A172 (cell line): ENCODE data around the gene IQSEC1. TPM values are rescaled to one million over a fixed set of nuclear protein-coding genes. Genes with fewer than 3 reads are reported as not detected.
A peak's percentile ranks its signal among the peaks of the same experiment; 100 is the strongest.

ENCODE experiments used
- DNase-seq: peaks from one replicate; pipeline ENCODE4 v3.0.0-alpha.2; 2015; ENCODE audit warnings: low spot score
- total RNA-seq: library from RNA; depleted of rRNA; stranded (reverse); fragments of >200 nt; shearing (Covaris generic); gene quantifications from 2 replicates; pipeline ENCODE4 v1.2.3, GENCODE V29; 2014

The IQSEC1 gene
- total RNA-seq, 1 experiment from 2014 or later: 25.8 TPM

- peak; percentile 46 for DNase-seq
Measured at GRCh38 chr3:12935023-12935860, 138.0 kb downstream of the IQSEC1 start.

- DNase-seq: peak; percentile 86
Measured at GRCh38 chr3:12934431-12934830, 138.8 kb downstream of the IQSEC1 start.

DNA sequence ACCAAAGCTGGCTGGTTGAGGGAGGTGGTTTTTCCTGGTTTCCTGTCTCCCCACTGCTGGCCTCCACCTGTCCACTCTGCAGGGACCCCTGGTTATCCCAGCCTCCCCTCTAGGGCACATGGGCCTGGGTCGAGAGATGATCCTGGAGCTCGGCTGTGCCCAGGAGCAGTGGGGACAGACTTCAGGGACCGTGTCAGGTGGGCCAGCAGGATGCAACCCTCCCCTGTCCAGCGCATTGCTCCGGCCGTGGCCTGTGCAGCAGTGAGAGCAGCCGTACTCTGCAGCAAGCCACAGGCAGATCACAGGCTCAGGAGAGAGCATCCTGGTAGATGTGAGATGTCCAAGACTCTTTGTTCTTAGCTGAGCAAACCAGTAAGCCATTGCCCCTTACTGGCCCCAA lies 139.3 kb downstream of the IQSEC1 start:
- DNase-seq: no peak

DNA sequence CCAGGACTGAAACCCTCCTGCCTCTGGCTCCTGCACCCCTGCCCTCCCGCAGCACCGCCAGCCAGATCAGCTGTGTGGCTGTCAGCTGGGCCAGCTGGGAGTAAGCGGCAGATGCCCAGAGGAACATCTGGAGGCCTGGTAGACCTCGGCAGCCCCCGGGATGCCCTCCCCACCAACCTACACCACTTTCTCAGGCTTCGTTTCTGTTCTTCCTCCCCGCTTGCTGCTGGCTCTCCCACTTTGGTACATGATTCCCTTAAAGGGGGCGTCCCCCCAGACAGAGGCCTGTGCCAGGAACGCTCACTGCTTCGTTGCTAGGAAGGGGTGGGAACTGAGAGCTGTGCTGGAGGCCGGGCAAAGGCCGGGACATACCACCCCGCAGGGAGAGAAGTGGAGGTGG lies 140.5 kb downstream of the IQSEC1 start:
- DNase-seq: no peak

DNA sequence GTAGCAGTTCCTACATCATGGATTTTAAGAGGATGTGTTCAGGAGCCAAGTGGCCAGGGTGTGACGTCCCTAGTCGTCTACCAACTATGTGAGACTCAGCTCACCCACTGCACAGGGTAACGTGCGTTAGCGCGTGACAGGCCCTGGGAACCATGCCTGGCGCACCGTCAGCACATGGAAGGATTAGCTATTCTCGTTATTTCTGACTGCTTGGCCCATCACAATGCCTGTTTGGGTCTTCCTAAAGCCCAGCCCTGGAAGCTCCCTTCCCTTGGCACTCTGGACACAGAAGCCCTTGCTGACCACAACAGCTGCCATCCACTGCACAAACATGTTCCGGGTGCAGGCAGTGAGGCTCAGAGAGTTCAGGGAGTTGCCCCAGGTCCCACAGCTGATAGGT lies 140.9 kb downstream of the IQSEC1 start:
- DNase-seq: no peak

- DNase-seq: no peak
Measured at GRCh38 chr3:12931273-12931905, 141.8 kb downstream of the IQSEC1 start.

DNA sequence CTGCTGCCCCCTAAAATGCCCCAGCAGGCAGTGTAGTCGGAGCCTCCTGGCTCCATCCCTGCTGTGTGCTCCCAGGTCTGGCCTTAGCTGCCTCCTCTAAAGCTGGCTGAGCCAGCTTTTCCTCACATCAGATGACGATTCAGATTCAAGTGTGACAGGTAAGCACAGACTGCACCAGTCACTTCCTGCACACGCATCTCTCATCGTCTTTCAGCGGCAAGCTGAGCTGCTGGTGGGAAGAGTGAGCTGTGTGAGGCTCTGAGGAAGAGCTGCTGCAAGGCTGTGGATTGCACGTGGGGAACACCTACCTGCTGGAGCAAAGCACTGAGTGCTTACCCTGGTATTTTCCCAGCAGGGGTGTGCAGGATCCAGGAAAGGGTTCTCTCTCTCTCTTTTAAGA lies 143.4 kb downstream of the IQSEC1 start:
- no peak for DNase-seq

DNA sequence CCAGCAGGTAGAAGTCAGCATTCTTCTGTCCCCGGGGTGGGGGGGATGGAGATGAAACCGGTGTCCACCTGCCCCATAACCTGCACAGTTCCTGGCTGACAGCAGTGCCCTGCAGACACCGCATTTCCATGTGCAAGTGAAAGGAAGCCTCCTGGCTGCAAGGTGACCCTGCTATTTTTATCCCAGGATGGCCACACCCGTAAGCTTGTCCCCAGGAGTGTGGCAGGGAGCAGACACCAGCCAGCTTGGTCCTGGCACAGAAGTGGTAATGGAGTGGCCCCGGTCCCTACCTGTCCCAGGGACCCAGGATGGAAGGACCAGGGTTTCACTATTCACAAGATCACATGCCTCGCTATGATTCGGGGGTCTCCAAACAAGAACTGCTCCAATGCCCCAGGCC lies 146.6 kb downstream of the IQSEC1 start:
- DNase-seq: no peak

DNA sequence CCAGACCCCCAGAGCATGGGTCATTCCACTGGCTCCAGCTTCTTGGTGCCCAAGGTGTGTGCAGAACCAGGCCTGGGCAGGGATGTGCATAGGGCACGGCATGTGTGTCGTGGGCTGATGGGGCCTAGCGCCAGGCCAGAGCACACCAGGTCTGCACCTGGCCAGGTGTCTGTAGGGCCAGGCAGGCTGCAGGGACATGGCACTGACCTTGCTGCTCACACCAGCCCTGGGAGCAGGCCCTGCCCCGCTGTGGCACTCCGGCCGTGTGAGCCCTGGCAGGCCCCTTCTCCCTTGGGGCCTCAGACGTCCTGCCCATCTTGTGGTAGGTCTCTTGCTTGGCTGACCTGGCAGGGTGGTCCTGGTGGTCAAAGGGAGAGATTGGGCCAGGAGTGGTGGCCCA lies 147.6 kb downstream of the IQSEC1 start:
- DNase-seq: no peak

GRCh38 chr3:12924437-12924836 lies 148.8 kb downstream of the IQSEC1 start:
- no peak for DNase-seq

GRCh38 chr3:12922881-12923431 lies 150.3 kb downstream of the IQSEC1 start:
- DNase-seq: no peak

DNA sequence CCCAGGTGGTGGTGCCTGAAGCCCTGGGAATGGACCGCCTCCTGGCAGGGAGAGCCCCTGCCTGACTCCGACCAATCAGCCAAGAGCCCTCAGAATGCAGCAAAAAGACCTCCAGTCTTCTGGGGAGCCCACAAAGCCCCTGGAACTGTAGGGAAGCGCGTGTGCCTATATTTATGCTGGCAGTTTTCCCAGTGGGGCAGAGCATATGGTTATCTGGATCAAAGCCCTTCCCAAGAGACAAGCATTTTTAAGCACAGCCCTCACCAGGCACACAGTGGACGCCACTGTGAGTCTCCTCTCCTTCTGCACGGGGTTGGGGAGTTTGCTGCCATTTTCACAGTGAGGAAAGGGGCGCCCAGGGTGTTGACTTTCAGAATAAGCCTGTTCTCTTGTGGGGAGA lies 150.9 kb downstream of the IQSEC1 start:
- no peak for DNase-seq

DNA sequence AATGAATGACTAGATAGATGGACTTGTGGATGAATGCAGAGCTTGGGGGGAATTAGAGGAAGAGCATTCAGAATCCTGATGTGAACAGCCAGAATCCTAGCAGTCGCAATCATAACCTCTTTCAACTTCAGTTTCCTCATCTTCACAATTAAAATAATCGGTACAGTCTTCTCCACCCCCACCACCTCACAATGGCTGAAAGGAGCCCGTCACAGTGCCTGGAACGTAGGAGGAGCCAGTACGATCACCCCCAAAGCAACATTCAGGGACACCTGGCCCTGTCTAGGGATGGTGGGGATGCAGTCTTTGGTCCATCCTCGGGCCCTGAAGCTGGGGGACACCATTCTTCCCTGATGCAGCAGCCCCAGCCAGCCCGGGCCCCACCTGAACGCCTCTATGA lies 151.5 kb downstream of the IQSEC1 start:
- DNase-seq: no peak

- DNase-seq: no peak
Measured at GRCh38 chr3:12920967-12921366, 152.3 kb downstream of the IQSEC1 start.

DNA sequence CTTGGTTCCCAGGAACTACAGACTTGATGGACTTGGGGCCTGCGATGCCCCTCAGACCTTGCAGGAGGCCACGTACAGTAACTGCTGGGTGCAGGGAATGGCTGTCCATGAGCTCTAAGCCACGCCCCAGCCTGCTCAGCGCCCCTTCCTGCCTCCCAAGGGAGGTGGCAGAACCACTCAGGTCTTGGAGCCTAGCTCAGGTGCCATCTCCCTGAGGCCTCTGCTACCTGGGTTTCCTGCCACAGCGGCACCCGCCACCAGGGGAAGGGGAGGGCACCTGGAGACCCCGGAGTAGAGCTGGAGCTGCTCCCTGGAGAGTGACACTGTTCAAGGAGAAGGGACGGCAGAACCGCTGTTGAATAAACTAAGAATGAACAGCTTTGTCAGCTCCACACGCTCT lies 154.0 kb downstream of the IQSEC1 start:
- DNase-seq: no peak

DNA sequence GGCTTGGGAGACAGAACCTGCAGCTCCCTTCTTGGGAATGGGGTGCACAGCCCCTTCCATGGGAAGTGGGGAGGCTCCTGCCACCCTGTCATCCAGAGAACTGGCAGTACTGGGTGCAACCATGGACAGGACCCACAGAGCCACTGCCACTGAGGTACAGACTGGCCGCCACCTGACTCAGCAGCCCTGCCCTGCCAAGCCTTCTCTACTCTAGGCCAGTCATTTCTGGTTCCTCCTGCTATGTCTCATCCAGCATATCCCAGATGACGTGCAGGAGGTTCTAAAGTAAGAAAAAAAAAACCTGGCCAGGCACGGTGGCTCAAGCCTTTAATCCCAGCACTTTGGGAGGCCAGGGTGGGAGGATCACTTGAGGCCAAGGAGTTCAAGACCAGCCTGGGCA lies 155.0 kb downstream of the IQSEC1 start:
- DNase-seq: no peak

DNA sequence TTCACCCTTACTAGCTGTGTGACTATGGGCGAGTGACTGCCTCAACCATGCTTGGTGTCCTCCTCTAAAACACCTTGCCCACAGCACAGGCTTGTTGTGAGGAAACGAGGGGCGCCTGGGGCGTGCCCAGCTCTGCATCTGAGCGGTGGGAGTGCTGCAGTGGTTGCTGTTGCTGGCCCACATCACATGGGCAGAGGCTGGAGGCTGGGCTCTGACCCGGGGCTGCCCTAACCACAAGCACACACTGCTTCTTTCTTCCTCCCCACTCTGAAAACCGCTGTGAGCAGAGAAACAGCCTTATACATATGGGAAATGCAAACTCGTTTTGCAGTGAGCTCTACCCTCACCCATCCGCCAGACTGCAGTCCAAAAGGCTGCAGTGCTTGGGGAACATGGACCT lies 157.1 kb downstream of the IQSEC1 start:
- DNase-seq: no peak

DNA sequence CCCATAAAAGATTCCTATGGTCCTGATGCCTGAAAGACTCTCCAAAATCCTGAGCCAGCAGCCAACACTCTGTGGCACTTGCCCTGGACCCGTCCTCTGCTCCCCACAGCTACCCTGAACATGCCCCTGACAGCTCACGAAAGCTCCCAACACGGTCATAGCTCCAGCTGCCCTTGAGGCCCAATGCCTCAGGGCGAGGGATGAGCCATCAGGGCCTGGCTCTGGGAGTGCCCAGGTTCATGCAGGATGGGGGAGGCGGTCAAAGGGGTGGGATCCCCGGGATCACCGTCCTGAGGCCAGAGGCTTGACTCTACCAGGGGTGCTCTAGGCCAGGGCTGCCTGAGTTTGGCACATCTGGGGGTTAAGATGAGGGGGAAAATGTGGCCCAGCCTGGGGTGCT lies 159.1 kb downstream of the IQSEC1 start:
- DNase-seq: no peak

DNA sequence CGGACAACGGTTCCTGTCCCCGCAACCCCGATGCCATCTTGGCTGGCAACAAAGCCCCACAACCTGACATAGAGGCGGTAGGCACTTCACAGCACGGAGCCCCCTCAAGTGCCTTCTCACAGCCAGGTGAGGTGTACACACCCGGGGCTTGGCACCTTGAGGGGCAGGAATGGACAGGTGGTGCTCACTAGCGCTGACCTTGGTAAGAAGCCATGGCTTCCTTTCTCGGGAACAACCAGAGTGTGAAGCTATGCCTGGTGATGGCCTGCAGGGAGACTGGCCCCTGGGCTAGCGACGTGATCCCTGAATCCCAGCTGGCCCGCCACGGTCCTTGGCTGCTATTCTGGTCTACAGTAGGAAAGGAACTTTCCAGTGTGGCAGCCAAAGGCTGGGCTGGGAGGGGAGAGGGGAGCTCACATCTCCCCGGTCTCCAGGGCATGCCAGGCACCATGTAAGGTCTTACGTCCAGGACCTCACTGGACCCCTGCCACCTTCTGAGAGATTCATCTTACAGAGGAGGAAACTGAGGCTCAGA lies 161.3 kb downstream of the IQSEC1 start:
- no peak for DNase-seq

GRCh38 chr3:12910356-12911099 lies 162.7 kb downstream of the IQSEC1 start:
- DNase-seq: no peak

DNA sequence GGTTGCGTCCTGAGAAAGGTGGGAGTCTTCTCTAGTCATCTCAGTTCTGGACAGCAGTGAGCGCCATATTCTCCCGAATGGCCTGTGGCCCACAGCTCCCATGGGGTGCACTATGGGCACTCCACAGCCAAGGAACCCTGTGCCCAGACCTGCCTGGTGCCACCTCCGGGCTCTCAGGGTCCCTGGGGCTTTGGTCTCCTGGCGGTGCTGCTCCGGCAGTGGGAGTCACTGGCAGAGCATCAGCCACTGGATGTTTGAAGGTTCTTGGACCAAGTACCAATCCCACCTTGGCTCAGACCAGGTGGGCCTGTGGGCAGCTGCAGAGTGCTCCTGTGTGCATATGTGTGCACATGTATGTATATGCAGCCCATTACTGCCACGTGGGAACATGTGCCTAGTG lies 163.5 kb downstream of the IQSEC1 start:
- no peak for DNase-seq

DNA sequence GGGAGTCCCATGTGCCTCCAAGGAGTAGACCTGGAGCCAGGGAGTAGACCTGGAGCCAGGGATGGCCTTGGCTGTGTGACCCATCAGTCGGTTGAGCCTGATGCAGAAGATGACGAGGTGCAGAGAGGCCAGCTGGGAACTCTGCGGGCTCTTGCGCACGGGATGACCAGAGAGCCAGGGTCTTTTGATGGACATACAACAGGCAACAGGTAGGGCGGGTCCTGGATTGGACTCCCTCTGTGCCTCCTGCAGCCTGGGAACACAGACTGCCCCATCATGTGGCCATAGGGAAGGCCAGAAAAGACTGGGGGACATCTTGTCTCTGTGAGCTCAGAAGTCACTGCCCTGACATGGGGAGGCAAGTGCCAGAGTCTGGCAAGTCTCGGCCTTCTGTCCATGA lies 164.4 kb downstream of the IQSEC1 start:
- no peak for DNase-seq
